Fibroblast of lung (primary cell): ENCODE measurements around the gene PTPRZ1.

Experiments
- EZH2 ChIP-seq: IDR thresholded peaks from 2 replicates; pipeline ENCODE4 v1.5.1; 2012; ENCODE audit warnings: low read length, control low read depth, mild to moderate bottlenecking; ENCODE audit errors: missing control alignments
- TF ChIP-seq, protein P1 (sequence below), 2 donors: IDR thresholded peaks in 1 of 2; conservative IDR thresholded peaks in 1 of 2; 1 replicate in 1 of 2; 2 replicates in 1 of 2; pipeline ENCODE4 v1.5.1; 2011 to 2012; ENCODE audit warnings: low read length in 2 of 2, control low read depth in 1 of 2, inconsistent platforms in 1 of 2, low read depth in 1 of 2, mild to moderate bottlenecking in 1 of 2

DNA sequence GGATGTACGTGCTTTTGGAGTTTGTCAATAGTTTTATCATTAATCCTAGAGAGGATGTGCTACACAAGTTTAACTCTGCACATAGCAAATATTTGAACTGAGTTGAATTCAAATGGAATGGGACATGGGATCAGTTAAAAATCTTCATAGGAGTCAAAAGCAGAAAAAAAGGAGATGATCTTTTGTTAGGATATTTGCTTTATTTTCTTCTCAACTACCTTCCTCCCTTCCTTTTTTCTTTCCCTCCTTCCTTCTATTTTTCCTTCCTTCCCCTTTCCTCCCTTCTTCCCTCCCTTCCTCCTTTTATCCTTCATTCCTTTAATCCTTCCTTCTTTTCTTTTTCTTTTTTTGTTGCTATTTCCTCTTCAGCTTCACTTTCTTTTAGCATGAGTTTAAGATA lies 6.6 kb downstream of the PTPRZ1 start:
- TF ChIP-seq, protein P1, sequence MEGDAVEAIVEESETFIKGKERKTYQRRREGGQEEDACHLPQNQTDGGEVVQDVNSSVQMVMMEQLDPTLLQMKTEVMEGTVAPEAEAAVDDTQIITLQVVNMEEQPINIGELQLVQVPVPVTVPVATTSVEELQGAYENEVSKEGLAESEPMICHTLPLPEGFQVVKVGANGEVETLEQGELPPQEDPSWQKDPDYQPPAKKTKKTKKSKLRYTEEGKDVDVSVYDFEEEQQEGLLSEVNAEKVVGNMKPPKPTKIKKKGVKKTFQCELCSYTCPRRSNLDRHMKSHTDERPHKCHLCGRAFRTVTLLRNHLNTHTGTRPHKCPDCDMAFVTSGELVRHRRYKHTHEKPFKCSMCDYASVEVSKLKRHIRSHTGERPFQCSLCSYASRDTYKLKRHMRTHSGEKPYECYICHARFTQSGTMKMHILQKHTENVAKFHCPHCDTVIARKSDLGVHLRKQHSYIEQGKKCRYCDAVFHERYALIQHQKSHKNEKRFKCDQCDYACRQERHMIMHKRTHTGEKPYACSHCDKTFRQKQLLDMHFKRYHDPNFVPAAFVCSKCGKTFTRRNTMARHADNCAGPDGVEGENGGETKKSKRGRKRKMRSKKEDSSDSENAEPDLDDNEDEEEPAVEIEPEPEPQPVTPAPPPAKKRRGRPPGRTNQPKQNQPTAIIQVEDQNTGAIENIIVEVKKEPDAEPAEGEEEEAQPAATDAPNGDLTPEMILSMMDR (conservative IDR thresholded peaks at IDR 0.05 in 1 of 2, IDR thresholded peaks at IDR 0.05 in 1 of 2; ENCODE audit: low read depth in 1 of 2, low read length in 2 of 2) = no peak
- no peak for TF ChIP-seq EZH2
